Measurements from ENCODE around the gene HDDC3.
"Not testable (repeated sequence)": the region's sequence is repeated elsewhere in the genome, so short reads cannot be mapped to it uniquely, and the experiment has no call there.

HDDC3 gene

GRCh38 chr15:90933301-90933700 is 952 bp upstream of the HDDC3 start:
- Histone ChIP-seq H3K4me1 (ENCODE audit: control insufficient read depth in 5 of 5, insufficient read depth in 5 of 5, low read length in 5 of 5) (peaks cover 11 to 69% (median 59%) of the 10 kb centered on the region in 5 donors), H3K27me3 (ENCODE audit: control insufficient read depth in 5 of 5, insufficient read depth in 4 of 5, low read length in 5 of 5) (no peaks in the 10 kb centered on the region), H3K4me3 (ENCODE audit: low read depth in 1 of 5, low read length in 5 of 5) (no peak overlapping the region), H3K27ac (ENCODE audit: low read depth, low read length) (no peak overlapping the region), H3K9ac (ENCODE audit: low read length in 5 of 5) (peak overlapping the region in 1 of 5 donors; percentile 55), H3K9me3 (ENCODE audit: control insufficient read depth in 5 of 5, low read length in 5 of 5) (no peaks in the 10 kb centered on the region), H3K36me3 (ENCODE audit: control insufficient read depth in 5 of 5, insufficient read depth in 5 of 5, low read length in 5 of 5) (peaks cover 0 to 4% (median 2%) of the 10 kb centered on the region in 5 donors)

GRCh38 chr15:90932660-90932991 is 277 bp upstream of the HDDC3 start:
- Histone ChIP-seq H3K9me3 (ENCODE audit: control insufficient read depth in 5 of 5, low read length in 5 of 5) (no peaks in the 10 kb centered on the region), H3K4me3 (ENCODE audit: low read depth in 1 of 5, low read length in 5 of 5) (peak overlapping the region in 4 of 5 donors; percentile 71 to 88 (median 83)), H3K27me3 (ENCODE audit: control insufficient read depth in 5 of 5, insufficient read depth in 4 of 5, low read length in 5 of 5) (no peaks in the 10 kb centered on the region), H3K36me3 (ENCODE audit: control insufficient read depth in 5 of 5, insufficient read depth in 5 of 5, low read length in 5 of 5) (peaks cover 0 to 2% (median 0%) of the 10 kb centered on the region in 5 donors), H3K27ac (ENCODE audit: low read depth, low read length) (peak overlapping the region; percentile 99), H3K9ac (ENCODE audit: low read length in 5 of 5) (peak overlapping the region in 4 of 5 donors; percentile 86 to 97 (median 92)), H3K4me1 (ENCODE audit: control insufficient read depth in 5 of 5, insufficient read depth in 5 of 5, low read length in 5 of 5) (peaks cover 11 to 75% (median 62%) of the 10 kb centered on the region in 5 donors)

- Histone ChIP-seq H3K27ac (ENCODE audit: low read depth, low read length) (peak overlapping the region; percentile 99), H3K4me3 (ENCODE audit: low read depth in 1 of 5, low read length in 5 of 5) (peak overlapping the region; percentile 71 to 95 (median 84)), H3K4me1 (ENCODE audit: control insufficient read depth in 5 of 5, insufficient read depth in 5 of 5, low read length in 5 of 5) (peaks cover 11 to 69% (median 61%) of the 10 kb centered on the region in 5 donors), H3K27me3 (ENCODE audit: control insufficient read depth in 5 of 5, insufficient read depth in 4 of 5, low read length in 5 of 5) (no peaks in the 10 kb centered on the region), H3K9ac (ENCODE audit: low read length in 5 of 5) (peak overlapping the region in 4 of 5 donors; percentile 86 to 97 (median 92)), H3K9me3 (ENCODE audit: control insufficient read depth in 5 of 5, low read length in 5 of 5) (no peaks in the 10 kb centered on the region), H3K36me3 (ENCODE audit: control insufficient read depth in 5 of 5, insufficient read depth in 5 of 5, low read length in 5 of 5) (no peaks in the 10 kb centered on the region)
Measured at GRCh38 chr15:90931575-90931827, 848 bp downstream of the HDDC3 start.

- Histone ChIP-seq H3K4me3 (ENCODE audit: low read depth in 1 of 5, low read length in 5 of 5) (peak overlapping the region; percentile 73 to 95 (median 84)), H3K9ac (ENCODE audit: low read length in 5 of 5) (peak overlapping the region; percentile 64 to 89 (median 78)), H3K36me3 (ENCODE audit: control insufficient read depth in 5 of 5, insufficient read depth in 5 of 5, low read length in 5 of 5) (no peaks in the 10 kb centered on the region), H3K27ac (ENCODE audit: low read depth, low read length) (peak overlapping the region; percentile 99), H3K27me3 (ENCODE audit: control insufficient read depth in 5 of 5, insufficient read depth in 4 of 5, low read length in 5 of 5) (no peaks in the 10 kb centered on the region), H3K4me1 (ENCODE audit: control insufficient read depth in 5 of 5, insufficient read depth in 5 of 5, low read length in 5 of 5) (peaks cover 9 to 65% (median 56%) of the 10 kb centered on the region in 5 donors), H3K9me3 (ENCODE audit: control insufficient read depth in 5 of 5, low read length in 5 of 5) (no peaks in the 10 kb centered on the region)
Measured at GRCh38 chr15:90930861-90931574, 1.3 kb downstream of the HDDC3 start.

GRCh38 chr15:90929246-90930019 is 2.9 kb downstream of the HDDC3 start:
- Histone ChIP-seq H3K4me3 (ENCODE audit: low read depth in 1 of 5, low read length in 5 of 5) (peak overlapping the region; percentile 66 to 84 (median 74)), H3K36me3 (ENCODE audit: control insufficient read depth in 5 of 5, insufficient read depth in 5 of 5, low read length in 5 of 5) (peaks cover 0 to 2% (median 0%) of the 10 kb centered on the region in 5 donors), H3K27me3 (ENCODE audit: control insufficient read depth in 5 of 5, insufficient read depth in 4 of 5, low read length in 5 of 5) (no peaks in the 10 kb centered on the region), H3K9me3 (ENCODE audit: control insufficient read depth in 5 of 5, low read length in 5 of 5) (no peaks in the 10 kb centered on the region), H3K4me1 (ENCODE audit: control insufficient read depth in 5 of 5, insufficient read depth in 5 of 5, low read length in 5 of 5) (peaks cover 3 to 50% (median 42%) of the 10 kb centered on the region in 5 donors), H3K9ac (ENCODE audit: low read length in 5 of 5) (peak overlapping the region; percentile 64 to 89 (median 78)), H3K27ac (ENCODE audit: low read depth, low read length) (peak overlapping the region; percentile 99)

GRCh38 chr15:90928106-90928505 is 4.2 kb downstream of the HDDC3 start:
- H3K4me1 ChIP-seq (ENCODE audit: control insufficient read depth in 5 of 5, insufficient read depth in 5 of 5, low read length in 5 of 5), result peaks cover 2 to 45% (median 36%) of the 10 kb centered on the region in 5 donors

GRCh38 chr15:90926766-90927165 is 5.6 kb downstream of the HDDC3 start:
- peaks cover 2 to 39% (median 35%) of the 10 kb centered on the region in 5 donors for H3K4me1 ChIP-seq (ENCODE audit: control insufficient read depth in 5 of 5, insufficient read depth in 5 of 5, low read length in 5 of 5)
- not testable (repeated sequence) for H3K36me3 ChIP-seq (ENCODE audit: control insufficient read depth in 5 of 5, insufficient read depth in 5 of 5, low read length in 5 of 5); H3K9me3 ChIP-seq (ENCODE audit: control insufficient read depth in 5 of 5, low read length in 5 of 5)

More at GRCh38 chr15:90928106-90928505, 4.2 kb downstream of the HDDC3 start:
- H3K36me3 ChIP-seq (ENCODE audit: control insufficient read depth in 5 of 5, insufficient read depth in 5 of 5, low read length in 5 of 5); H3K9me3 ChIP-seq (ENCODE audit: control insufficient read depth in 5 of 5, low read length in 5 of 5); H3K9ac ChIP-seq (ENCODE audit: low read length in 5 of 5); H3K4me3 ChIP-seq (ENCODE audit: low read depth in 1 of 5, low read length in 5 of 5); H3K27me3 ChIP-seq (ENCODE audit: control insufficient read depth in 5 of 5, insufficient read depth in 4 of 5, low read length in 5 of 5): not testable (repeated sequence)
- peak overlapping the region; percentile 99 for H3K27ac ChIP-seq (ENCODE audit: low read depth, low read length)

GRCh38 chr15:90924375-90924774 is 8.0 kb downstream of the HDDC3 start:
- H3K4me3 ChIP-seq (ENCODE audit: low read depth in 1 of 5, low read length in 5 of 5), result no peak overlapping the region
- peaks cover 4 to 28% (median 21%) of the 10 kb centered on the region in 5 donors for H3K36me3 ChIP-seq (ENCODE audit: control insufficient read depth in 5 of 5, insufficient read depth in 5 of 5, low read length in 5 of 5)
- no peaks in the 10 kb centered on the region for H3K27me3 ChIP-seq (ENCODE audit: control insufficient read depth in 5 of 5, insufficient read depth in 4 of 5, low read length in 5 of 5)
- H3K9me3 ChIP-seq (ENCODE audit: control insufficient read depth in 5 of 5, low read length in 5 of 5), result no peaks in the 10 kb centered on the region
- no peak overlapping the region for H3K9ac ChIP-seq (ENCODE audit: low read length in 5 of 5)
- peaks cover 0 to 23% (median 21%) of the 10 kb centered on the region in 5 donors for H3K4me1 ChIP-seq (ENCODE audit: control insufficient read depth in 5 of 5, insufficient read depth in 5 of 5, low read length in 5 of 5)
- no peak overlapping the region for H3K27ac ChIP-seq (ENCODE audit: low read depth, low read length)

More at GRCh38 chr15:90926766-90927165, 5.6 kb downstream of the HDDC3 start:
- not testable (repeated sequence) for H3K27ac ChIP-seq (ENCODE audit: low read depth, low read length); H3K27me3 ChIP-seq (ENCODE audit: control insufficient read depth in 5 of 5, insufficient read depth in 4 of 5, low read length in 5 of 5); H3K9ac ChIP-seq (ENCODE audit: low read length in 5 of 5); H3K4me3 ChIP-seq (ENCODE audit: low read depth in 1 of 5, low read length in 5 of 5)

- not testable (repeated sequence) for H3K9me3 ChIP-seq (ENCODE audit: control insufficient read depth in 5 of 5, low read length in 5 of 5); H3K27ac ChIP-seq (ENCODE audit: low read depth, low read length); H3K27me3 ChIP-seq (ENCODE audit: control insufficient read depth in 5 of 5, insufficient read depth in 4 of 5, low read length in 5 of 5); H3K4me3 ChIP-seq (ENCODE audit: low read depth in 1 of 5, low read length in 5 of 5); H3K9ac ChIP-seq (ENCODE audit: low read length in 5 of 5); H3K4me1 ChIP-seq (ENCODE audit: control insufficient read depth in 5 of 5, insufficient read depth in 5 of 5, low read length in 5 of 5)
- H3K36me3 ChIP-seq (ENCODE audit: control insufficient read depth in 5 of 5, insufficient read depth in 5 of 5, low read length in 5 of 5), result peaks cover 4 to 44% (median 36%) of the 10 kb centered on the region in 5 donors
Measured at GRCh38 chr15:90922712-90923322, 9.5 kb downstream of the HDDC3 start.

GRCh38 chr15:90921887-90922286 is 10.5 kb downstream of the HDDC3 start:
- no peak overlapping the region for H3K4me3 ChIP-seq (ENCODE audit: low read depth in 1 of 5, low read length in 5 of 5)
- H3K27me3 ChIP-seq (ENCODE audit: control insufficient read depth in 5 of 5, insufficient read depth in 4 of 5, low read length in 5 of 5), result no peaks in the 10 kb centered on the region
- no peaks in the 10 kb centered on the region for H3K9me3 ChIP-seq (ENCODE audit: control insufficient read depth in 5 of 5, low read length in 5 of 5)
- no peak overlapping the region for H3K27ac ChIP-seq (ENCODE audit: low read depth, low read length)
- H3K4me1 ChIP-seq (ENCODE audit: control insufficient read depth in 5 of 5, insufficient read depth in 5 of 5, low read length in 5 of 5), result peaks cover 0 to 6% (median 6%) of the 10 kb centered on the region in 5 donors
- H3K9ac ChIP-seq (ENCODE audit: low read length in 5 of 5), result peak overlapping the region in 1 of 5 donors; percentile 38
- peaks cover 4 to 53% (median 45%) of the 10 kb centered on the region in 5 donors for H3K36me3 ChIP-seq (ENCODE audit: control insufficient read depth in 5 of 5, insufficient read depth in 5 of 5, low read length in 5 of 5)

Data from subcutaneous abdominal adipose tissue (tissue), 5 donors.